ENCODE measurements around the gene ZNF593OS. TPM values are rescaled to one million over a fixed set of nuclear protein-coding genes. Genes with fewer than 3 reads are reported as not detected.

Gene ZNF593OS
- total and polyA plus RNA-seq, 2 donors from 2014 or later: not detected

GRCh38 chr1:26164036-26164860 is 7.4 kb downstream of the ZNF593OS start:
- peak; percentile 61 for TF ChIP-seq CTCF (IDR thresholded peaks at IDR 0.05; ENCODE audit: borderline replicate concordance, extremely low read depth, insufficient read depth)
- no peak for FAIRE-seq
- intact Hi-C loops (cut with DNase I): no loop called here
- no peaks in the 10 kb centered on the region for H3K36me3 ChIP-seq (ENCODE audit: control insufficient read depth in 2 of 3, insufficient read depth in 3 of 3, low read length in 3 of 3)
- peak in 4 of 5 donors; percentile 70 to 86 (median 78) for DNase-seq
- peaks cover 0 to 13% (median 0%) of the 10 kb centered on the region in 3 donors for H3K4me1 ChIP-seq (ENCODE audit: control insufficient read depth in 2 of 3, insufficient read depth in 2 of 3, low read depth in 1 of 3, low read length in 3 of 3)
- no peaks in the 10 kb centered on the region for H3K9me3 ChIP-seq (ENCODE audit: control insufficient read depth in 2 of 3, insufficient read depth in 1 of 3, low read length in 3 of 3)
- H3K27ac ChIP-seq (ENCODE audit: low read depth in 2 of 2, low read length in 2 of 2): no peak overlapping the region
- peak overlapping the region in 1 of 3 donors; percentile 56 for H3K9ac ChIP-seq (ENCODE audit: low read length in 3 of 3)
- H3K27me3 ChIP-seq (ENCODE audit: control insufficient read depth, insufficient read depth, low read length): no peaks in the 10 kb centered on the region
- H3K4me3 ChIP-seq (ENCODE audit: low read length in 3 of 3): peak overlapping the region in 2 of 3 donors; percentile 16 to 37

GRCh38 chr1:26163684-26164035 is 8.0 kb downstream of the ZNF593OS start:
- no peak for TF ChIP-seq CTCF (IDR thresholded peaks at IDR 0.05; ENCODE audit: borderline replicate concordance, extremely low read depth, insufficient read depth)
- no peak overlapping the region for H3K27ac ChIP-seq (ENCODE audit: low read depth in 2 of 2, low read length in 2 of 2)
- no peaks in the 10 kb centered on the region for H3K36me3 ChIP-seq (ENCODE audit: control insufficient read depth in 2 of 3, insufficient read depth in 3 of 3, low read length in 3 of 3)
- peak in 1 of 5 donors; percentile 62 for DNase-seq
- peaks cover 0 to 13% (median 0%) of the 10 kb centered on the region in 3 donors for H3K4me1 ChIP-seq (ENCODE audit: control insufficient read depth in 2 of 3, insufficient read depth in 2 of 3, low read depth in 1 of 3, low read length in 3 of 3)
- FAIRE-seq: no peak
- H3K9ac ChIP-seq (ENCODE audit: low read length in 3 of 3): peak overlapping the region in 1 of 3 donors; percentile 56
- H3K9me3 ChIP-seq (ENCODE audit: control insufficient read depth in 2 of 3, insufficient read depth in 1 of 3, low read length in 3 of 3): no peaks in the 10 kb centered on the region
- no peaks in the 10 kb centered on the region for H3K27me3 ChIP-seq (ENCODE audit: control insufficient read depth, insufficient read depth, low read length)
- H3K4me3 ChIP-seq (ENCODE audit: low read length in 3 of 3): peak overlapping the region in 1 of 3 donors; percentile 37
- intact Hi-C loops (cut with DNase I): no loop called here

GRCh38 chr1:26162220-26162709 is 9.4 kb downstream of the ZNF593OS start:
- no peak overlapping the region for H3K9ac ChIP-seq (ENCODE audit: low read length in 3 of 3)
- intact Hi-C loops (cut with DNase I): no loop called here
- no peaks in the 10 kb centered on the region for H3K36me3 ChIP-seq (ENCODE audit: control insufficient read depth in 2 of 3, insufficient read depth in 3 of 3, low read length in 3 of 3)
- no peaks in the 10 kb centered on the region for H3K27me3 ChIP-seq (ENCODE audit: control insufficient read depth, insufficient read depth, low read length)
- H3K4me3 ChIP-seq (ENCODE audit: low read length in 3 of 3): peak overlapping the region in 2 of 3 donors; percentile 44 to 45
- H3K27ac ChIP-seq (ENCODE audit: low read depth in 2 of 2, low read length in 2 of 2): no peak overlapping the region
- no peaks in the 10 kb centered on the region for H3K9me3 ChIP-seq (ENCODE audit: control insufficient read depth in 2 of 3, insufficient read depth in 1 of 3, low read length in 3 of 3)
- TF ChIP-seq CTCF (IDR thresholded peaks at IDR 0.05; ENCODE audit: borderline replicate concordance, extremely low read depth, insufficient read depth): no peak
- FAIRE-seq (no peak), DNase-seq (no peak)
- peaks cover 0 to 13% (median 0%) of the 10 kb centered on the region in 3 donors for H3K4me1 ChIP-seq (ENCODE audit: control insufficient read depth in 2 of 3, insufficient read depth in 2 of 3, low read depth in 1 of 3, low read length in 3 of 3)

Measured in kidney (tissue), 14 donors.